ENCODE measurements around the gene ARHGAP33.

The ARHGAP33 gene

GRCh38 chr19:35753634-35754369 is 21.6 kb upstream of the ARHGAP33 start:
- Histone ChIP-seq H4K20me1 (ENCODE audit: insufficient read depth, low read length) (peaks cover 7% of the 10 kb centered on the region), H3K27ac (ENCODE audit: low read length) (no peak overlapping the region), H3K9me3 (ENCODE audit: insufficient read depth, low read length, severe bottlenecking) (no peaks in the 10 kb centered on the region), H3K79me2 (ENCODE audit: insufficient read depth, low read length) (peaks cover 19% of the 10 kb centered on the region), H3K4me2 (ENCODE audit: insufficient read depth, low read length) (no peak overlapping the region), H3K9ac (ENCODE audit: low read depth, low read length) (no peak overlapping the region), H3K27me3 (ENCODE audit: insufficient read depth, low read length, poor library complexity) (no peaks in the 10 kb centered on the region), H3K4me3 (ENCODE audit: low read depth in 1 of 2, low read length in 2 of 2) (no peak overlapping the region), H3K4me1 (ENCODE audit: insufficient read depth, low read length) (peaks cover 29% of the 10 kb centered on the region), H2AFZ (ENCODE audit: low read depth, low read length) (no peak overlapping the region), H3K36me3 (ENCODE audit: insufficient read depth, low read length) (peaks cover 24% of the 10 kb centered on the region)
- no peak for ATAC-seq (ENCODE audit: insufficient read depth, low read depth)
- TF ChIP-seq CTCF (IDR thresholded peaks at IDR 0.05; ENCODE audit: borderline replicate concordance, extremely low read depth, low read length, poor library complexity, severe bottlenecking): no peak
- TF ChIP-seq EZH2 (IDR thresholded peaks at IDR 0.05; ENCODE audit: borderline replicate concordance, low read depth, low read length, severe bottlenecking): no peak
- DNase-seq: no peak

- Histone ChIP-seq H3K36me3 (ENCODE audit: insufficient read depth, low read length) (peaks cover 30% of the 10 kb centered on the region), H3K9ac (ENCODE audit: low read depth, low read length) (no peak overlapping the region), H3K9me3 (ENCODE audit: insufficient read depth, low read length, severe bottlenecking) (no peaks in the 10 kb centered on the region), H3K4me3 (ENCODE audit: low read depth in 1 of 2, low read length in 2 of 2) (no peak overlapping the region), H3K27ac (ENCODE audit: low read length) (no peak overlapping the region), H3K4me1 (ENCODE audit: insufficient read depth, low read length) (peaks cover 29% of the 10 kb centered on the region), H3K79me2 (ENCODE audit: insufficient read depth, low read length) (peaks cover 21% of the 10 kb centered on the region), H3K27me3 (ENCODE audit: insufficient read depth, low read length, poor library complexity) (no peaks in the 10 kb centered on the region), H4K20me1 (ENCODE audit: insufficient read depth, low read length) (peaks cover 15% of the 10 kb centered on the region), H2AFZ (ENCODE audit: low read depth, low read length) (no peak overlapping the region), H3K4me2 (ENCODE audit: insufficient read depth, low read length) (no peak overlapping the region)
- no peak for DNase-seq
- no peak for ATAC-seq (ENCODE audit: insufficient read depth, low read depth)
- no peak for TF ChIP-seq EZH2 (IDR thresholded peaks at IDR 0.05; ENCODE audit: borderline replicate concordance, low read depth, low read length, severe bottlenecking)
- TF ChIP-seq CTCF (IDR thresholded peaks at IDR 0.05; ENCODE audit: borderline replicate concordance, extremely low read depth, low read length, poor library complexity, severe bottlenecking): no peak
Measured at GRCh38 chr19:35754370-35755130, 20.8 kb upstream of the ARHGAP33 start.

- Histone ChIP-seq H3K9me3 (ENCODE audit: insufficient read depth, low read length, severe bottlenecking) (no peaks in the 10 kb centered on the region), H3K4me1 (ENCODE audit: insufficient read depth, low read length) (peaks cover 27% of the 10 kb centered on the region), H3K27ac (ENCODE audit: low read length) (no peak overlapping the region), H3K4me3 (ENCODE audit: low read depth in 1 of 2, low read length in 2 of 2) (no peak overlapping the region), H2AFZ (ENCODE audit: low read depth, low read length) (no peak overlapping the region), H3K27me3 (ENCODE audit: insufficient read depth, low read length, poor library complexity) (no peaks in the 10 kb centered on the region), H3K9ac (ENCODE audit: low read depth, low read length) (no peak overlapping the region), H4K20me1 (ENCODE audit: insufficient read depth, low read length) (peaks cover 19% of the 10 kb centered on the region), H3K79me2 (ENCODE audit: insufficient read depth, low read length) (peaks cover 22% of the 10 kb centered on the region), H3K36me3 (ENCODE audit: insufficient read depth, low read length) (peaks cover 36% of the 10 kb centered on the region), H3K4me2 (ENCODE audit: insufficient read depth, low read length) (no peak overlapping the region)
- TF ChIP-seq CTCF (IDR thresholded peaks at IDR 0.05; ENCODE audit: borderline replicate concordance, extremely low read depth, low read length, poor library complexity, severe bottlenecking) (no peak), EZH2 (IDR thresholded peaks at IDR 0.05; ENCODE audit: borderline replicate concordance, low read depth, low read length, severe bottlenecking) (no peak)
- ATAC-seq (ENCODE audit: insufficient read depth, low read depth) (no peak), DNase-seq (no peak)
Measured at GRCh38 chr19:35755131-35755549, 20.2 kb upstream of the ARHGAP33 start.

Data from DND-41 (cell line).